Fibroblast of skin of right quadriceps (primary cell): ENCODE measurements around the gene OR2A2.

Experiments
- DNase-seq: peaks from one replicate; pipeline ENCODE4 v3.0.0-alpha.2; 2013

Gene OR2A2

DNA sequence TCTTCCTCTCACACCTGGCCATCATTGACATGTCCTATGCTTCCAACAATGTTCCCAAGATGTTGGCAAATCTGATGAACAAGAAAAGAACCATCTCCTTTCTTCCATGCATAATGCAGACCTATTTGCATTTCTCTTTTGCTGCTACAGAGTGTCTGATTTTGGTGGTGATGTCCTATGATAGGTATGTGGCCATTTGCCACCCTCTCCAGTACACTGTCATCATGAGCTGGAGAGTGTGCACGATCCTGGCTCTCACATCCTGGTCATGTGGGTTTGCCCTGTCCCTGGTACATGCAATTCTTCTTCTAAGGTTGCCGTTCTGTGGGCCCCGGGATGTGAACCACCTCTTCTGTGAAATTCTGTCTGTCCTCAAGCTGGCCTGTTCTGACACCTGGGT, 32.8 kb downstream of the OR2A2 start:
- DNase-seq, result no peak

GRCh38 chr7:144144426-144144825, 35.0 kb downstream of the OR2A2 start:
- no peak for DNase-seq

- DNase-seq, result no peak
Observed at GRCh38 chr7:144148224-144148827, 38.9 kb downstream of the OR2A2 start.

GRCh38 chr7:144158861-144159260, 49.5 kb downstream of the OR2A2 start:
- DNase-seq, result no peak
